Activated naive CD4-positive, alpha-beta T cell treated with Interleukin-2 at 50 U/mL for 16 hours (primary cell): ENCODE measurements around the gene EEF1A1.

Source experiments
- DNase-seq: peaks from one replicate; pipeline ENCODE4 v3.0.0-alpha.2; 2020

Gene EEF1A1

DNA sequence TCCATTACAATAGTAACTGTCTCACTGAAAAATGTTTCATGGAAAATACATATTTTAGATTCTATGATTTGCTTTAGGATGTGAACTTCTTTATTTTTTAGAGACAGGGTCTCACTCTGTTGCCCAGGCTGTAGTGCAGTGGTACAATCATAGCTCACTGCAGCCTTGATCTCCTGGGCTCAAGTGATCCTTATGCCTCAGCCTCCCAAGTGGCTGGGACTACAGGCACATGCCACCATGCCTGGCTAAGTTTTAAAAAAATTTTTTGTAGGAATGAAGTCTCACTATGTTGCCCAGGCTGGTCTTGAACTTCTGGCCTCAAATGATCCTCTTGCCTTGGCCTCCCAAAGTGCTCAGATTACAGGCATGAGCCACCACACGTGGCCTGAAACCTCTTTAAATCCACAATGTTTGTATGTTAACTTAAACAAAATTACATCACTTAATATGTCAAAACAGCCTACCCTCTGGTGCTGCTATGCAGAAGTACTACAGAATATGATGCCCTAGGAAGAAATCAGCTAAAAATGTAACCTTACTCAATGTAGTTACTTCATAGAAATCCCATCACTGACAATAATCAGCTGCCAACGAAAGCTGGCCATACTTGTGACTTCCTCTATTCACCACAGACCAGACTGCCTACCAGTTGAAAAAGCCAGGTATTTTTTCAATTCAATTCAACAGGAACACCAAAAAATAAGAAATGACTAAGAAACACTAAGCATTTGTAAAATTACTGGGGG is 17.6 kb downstream of the EEF1A1 start:
- no peak for DNase-seq

GRCh38 chr6:73497915-73498314 is 22.9 kb downstream of the EEF1A1 start:
- DNase-seq: no peak

- DNase-seq: no peak
These were observed 29.5 kb downstream of the EEF1A1 start for GRCh38 chr6:73491377-73491776.

DNA sequence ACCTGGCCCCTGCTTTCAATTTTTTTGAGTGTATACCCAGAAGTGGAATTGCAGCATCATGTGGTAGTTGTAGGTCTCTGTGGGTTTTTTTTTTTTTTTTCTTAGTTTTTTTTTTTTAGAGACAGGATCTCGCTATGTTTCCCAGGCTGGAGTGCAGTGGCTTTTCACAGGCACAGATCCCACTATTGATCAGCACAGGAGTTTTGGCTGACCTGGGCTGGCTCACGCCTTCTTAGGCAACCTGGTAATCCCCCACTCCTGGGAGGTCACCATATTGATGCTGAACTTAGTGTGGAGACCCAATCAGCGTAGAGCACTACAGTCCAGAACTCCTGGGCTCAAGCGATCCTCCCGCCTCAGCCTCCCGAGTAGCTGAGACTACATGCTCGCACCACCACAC is 33.4 kb downstream of the EEF1A1 start:
- DNase-seq: no peak

- no peak for DNase-seq
These were observed 36.4 kb downstream of the EEF1A1 start for GRCh38 chr6:73484438-73484837.

- DNase-seq: no peak
These were observed 38.9 kb downstream of the EEF1A1 start for GRCh38 chr6:73481969-73482368.

- DNase-seq: no peak
These were observed 43.4 kb downstream of the EEF1A1 start for GRCh38 chr6:73477407-73477806.

GRCh38 chr6:73476723-73477122 is 44.1 kb downstream of the EEF1A1 start:
- peak; percentile 9 for DNase-seq

DNA sequence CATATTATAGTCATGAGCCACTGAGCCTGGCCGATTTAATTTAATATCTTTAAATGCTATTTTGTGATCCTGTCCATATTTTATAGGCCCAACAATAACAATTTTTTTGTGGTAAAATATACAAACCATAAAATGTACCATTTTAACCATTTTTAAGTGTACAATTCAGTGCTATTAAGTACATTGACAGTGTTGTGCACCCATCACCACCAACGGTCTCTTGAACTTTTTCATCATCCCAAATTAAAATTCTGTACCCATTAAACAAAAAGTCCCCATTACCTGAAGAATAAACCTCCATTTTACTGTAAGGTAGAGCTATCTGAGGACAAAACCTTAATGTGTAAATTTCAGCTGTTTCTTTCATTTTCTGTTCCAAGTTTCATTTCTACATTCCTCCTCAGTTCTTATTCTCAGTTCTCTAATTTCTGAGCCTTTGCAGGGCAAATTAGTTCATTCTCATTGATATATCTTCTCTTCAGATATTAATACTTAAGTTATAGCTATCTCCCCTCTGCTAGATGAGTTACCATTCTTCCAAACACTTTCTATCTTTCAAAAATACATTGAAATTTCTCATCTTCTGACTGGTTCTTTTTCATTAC is 49.0 kb downstream of the EEF1A1 start:
- no peak for DNase-seq
